Muscle of arm (tissue), 12 donors: ENCODE measurements around the gene HDAC4. TPM values are rescaled to one million over a fixed set of nuclear protein-coding genes. Genes with fewer than 3 reads are reported as not detected.

ENCODE experiments used
- DNase-seq: peaks from one replicate; pipeline ENCODE4 v3.0.0-alpha.2; 2013
- polyA plus RNA-seq, 12 donors: library from polyadenylated mRNA; unstranded; fragments of 120-200 nt; gene quantifications; one replicate each; pipeline ENCODE4 v1.2.1, GENCODE V29; 2013; ENCODE audit not compliant: insufficient read length in 12 of 12

Gene HDAC4
- polyA plus RNA-seq, 12 donors, result 10.0 to 23.7 (median 13.5) TPM; not detected in 1

GRCh38 chr2:239353692-239354091, 47.1 kb downstream of the HDAC4 start:
- DNase-seq, result no peak

- DNase-seq, result no peak
These were observed 49.1 kb downstream of the HDAC4 start for GRCh38 chr2:239351687-239352086.

DNA sequence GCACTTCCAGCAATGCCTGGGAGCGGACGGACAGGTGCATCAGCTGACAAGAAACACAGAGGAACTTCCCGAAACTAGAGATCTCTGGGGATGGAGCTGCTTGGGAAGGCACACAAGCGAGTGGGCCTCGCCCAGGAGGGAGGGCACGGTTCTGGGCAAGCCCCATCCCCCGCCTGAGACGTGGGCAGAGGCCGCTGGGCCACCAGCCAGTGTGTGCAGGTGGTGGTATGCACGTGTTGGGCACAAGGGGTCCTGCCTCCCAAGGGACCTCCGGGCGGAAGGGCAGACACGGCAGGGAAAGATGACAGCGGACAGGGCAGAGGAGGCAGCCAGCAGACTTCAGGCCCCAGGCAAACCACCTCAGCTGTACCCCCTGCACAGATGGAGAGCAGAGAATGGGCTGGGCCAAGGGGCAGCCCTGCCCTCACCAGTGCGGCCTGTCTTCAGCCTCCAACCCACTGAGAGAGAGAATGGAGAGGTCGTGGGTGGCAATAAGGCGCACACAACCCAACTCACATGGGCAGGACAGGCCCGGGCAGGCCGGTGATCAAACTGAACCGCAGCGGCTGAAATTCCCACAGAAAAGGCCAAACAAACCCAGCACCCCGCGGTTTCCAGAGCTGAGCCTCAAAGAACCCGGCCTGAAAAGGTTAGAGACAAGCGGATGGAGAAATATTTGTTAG, 51.2 kb downstream of the HDAC4 start:
- no peak for DNase-seq

GRCh38 chr2:239348563-239349452, 52.0 kb downstream of the HDAC4 start:
- DNase-seq, result no peak

- no peak for DNase-seq
These were observed 54.1 kb downstream of the HDAC4 start for GRCh38 chr2:239346676-239347075.

DNA sequence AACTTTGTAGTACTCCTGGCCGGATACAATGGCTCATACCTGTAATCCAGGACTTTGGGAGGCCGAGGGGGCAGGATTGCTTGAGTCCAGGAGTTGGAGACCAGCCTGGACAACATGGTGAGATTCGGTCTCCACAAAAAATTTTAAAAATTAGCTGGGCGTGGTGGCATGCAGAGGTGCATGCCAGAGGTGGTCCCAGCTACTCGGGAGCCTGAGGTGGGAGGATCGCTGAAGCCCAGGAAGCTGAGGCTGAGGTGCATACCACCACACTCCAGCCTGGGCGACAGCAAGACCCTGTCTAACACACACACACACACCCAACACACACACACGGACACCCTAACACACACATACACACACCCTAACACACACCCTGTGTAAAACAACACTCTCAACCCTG, 55.6 kb downstream of the HDAC4 start:
- DNase-seq, result no peak

DNA sequence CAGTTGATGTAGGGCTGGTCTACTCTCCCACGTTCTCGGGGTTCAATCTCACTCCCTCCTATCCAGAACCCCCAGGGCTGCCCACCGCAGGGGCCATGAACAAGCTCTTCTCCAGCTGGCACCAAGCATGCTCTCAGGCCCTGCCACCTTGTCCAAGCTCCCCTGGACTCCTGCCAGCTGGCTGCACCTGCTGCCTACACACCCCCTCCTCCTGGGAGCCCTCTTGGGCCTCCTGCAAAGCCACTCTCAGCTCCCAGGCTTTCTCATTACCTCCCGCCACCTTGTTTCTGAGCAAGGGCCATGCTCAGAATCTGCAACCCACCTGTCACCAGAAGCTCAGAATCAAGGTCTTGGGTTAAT, 56.0 kb downstream of the HDAC4 start:
- DNase-seq, result no peak

- DNase-seq, result no peak
These were observed 56.6 kb downstream of the HDAC4 start for GRCh38 chr2:239343946-239344856.

- DNase-seq, result no peak
These were observed 57.4 kb downstream of the HDAC4 start for GRCh38 chr2:239343460-239343859.

DNA sequence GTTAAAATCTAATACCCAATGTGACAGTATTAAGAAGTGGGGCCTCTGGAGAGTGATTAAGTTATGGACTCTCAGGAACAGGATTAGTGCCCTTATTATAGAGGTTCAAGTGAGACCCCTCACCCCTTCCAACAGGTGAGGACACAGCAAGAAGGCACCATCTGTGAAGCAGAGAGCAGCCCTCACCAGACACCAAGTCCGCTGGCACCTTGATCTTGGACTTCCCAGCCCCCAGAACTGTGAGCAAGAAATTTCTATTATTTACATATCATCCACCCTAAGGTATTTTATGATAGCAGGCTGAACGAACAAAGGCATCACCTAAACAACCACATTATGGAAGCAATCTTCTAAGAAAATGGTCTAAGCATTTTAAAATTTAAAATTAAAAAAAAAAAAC, 59.0 kb downstream of the HDAC4 start:
- no peak for DNase-seq

- no peak for DNase-seq
These were observed 59.6 kb downstream of the HDAC4 start for GRCh38 chr2:239341146-239341732.

- DNase-seq, result no peak
These were observed 60.9 kb downstream of the HDAC4 start for GRCh38 chr2:239339726-239340601.

- DNase-seq, result no peak
These were observed 61.6 kb downstream of the HDAC4 start for GRCh38 chr2:239339241-239339640.

GRCh38 chr2:239337877-239338484, 62.8 kb downstream of the HDAC4 start:
- no peak for DNase-seq

GRCh38 chr2:239337122-239337876, 63.5 kb downstream of the HDAC4 start:
- DNase-seq, result no peak

DNA sequence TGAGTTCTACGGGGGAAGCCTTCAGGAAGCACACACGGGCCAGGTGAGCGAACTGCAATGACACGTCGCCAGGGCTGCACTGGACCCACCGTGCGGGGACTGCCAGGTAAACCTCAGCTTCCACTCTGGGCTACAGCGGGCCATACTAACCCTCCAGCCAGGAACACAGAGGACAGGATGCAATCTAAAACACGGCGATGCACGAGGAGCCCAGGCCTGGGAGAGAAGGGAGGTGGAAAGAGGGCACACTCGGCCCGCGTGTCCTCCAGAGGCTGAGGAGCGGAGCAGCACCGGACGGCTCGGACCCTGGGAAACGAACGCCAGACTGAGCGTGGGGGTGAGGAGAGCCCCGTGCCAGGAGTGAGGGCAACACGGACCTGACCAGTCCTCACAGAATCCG, 69.3 kb downstream of the HDAC4 start:
- no peak for DNase-seq

DNA sequence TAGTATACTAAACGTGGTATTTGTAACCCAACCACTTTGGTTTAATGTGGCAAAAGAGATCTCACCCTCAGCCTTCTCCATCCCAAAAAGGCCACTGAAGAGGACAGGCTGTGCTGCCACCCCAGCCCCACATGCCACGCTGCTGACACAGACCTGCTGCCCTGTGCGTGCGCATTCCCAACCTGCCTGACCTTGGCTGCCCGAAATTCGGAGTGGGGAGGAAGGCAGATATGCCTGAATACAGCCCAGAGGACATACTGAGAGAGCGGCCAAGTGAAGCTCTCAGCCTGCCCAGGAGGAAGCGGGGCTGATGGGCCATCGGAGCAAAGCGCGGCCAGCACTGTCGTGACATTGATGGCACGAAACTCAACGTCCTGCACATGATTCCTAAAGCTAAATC, 70.0 kb downstream of the HDAC4 start:
- DNase-seq, result no peak

GRCh38 chr2:239329972-239330572, 70.7 kb downstream of the HDAC4 start:
- DNase-seq, result no peak
